ENCODE data around the gene RAB7A. TPM values are rescaled to one million over a fixed set of nuclear protein-coding genes. Genes with fewer than 3 reads are reported as not detected.
"Not testable (repeated sequence)": the region's sequence is repeated elsewhere in the genome, so short reads cannot be mapped to it uniquely, and the experiment has no call there.

RAB7A gene
- total RNA-seq, 1 experiment from 2014 or later, result 155 TPM

DNA sequence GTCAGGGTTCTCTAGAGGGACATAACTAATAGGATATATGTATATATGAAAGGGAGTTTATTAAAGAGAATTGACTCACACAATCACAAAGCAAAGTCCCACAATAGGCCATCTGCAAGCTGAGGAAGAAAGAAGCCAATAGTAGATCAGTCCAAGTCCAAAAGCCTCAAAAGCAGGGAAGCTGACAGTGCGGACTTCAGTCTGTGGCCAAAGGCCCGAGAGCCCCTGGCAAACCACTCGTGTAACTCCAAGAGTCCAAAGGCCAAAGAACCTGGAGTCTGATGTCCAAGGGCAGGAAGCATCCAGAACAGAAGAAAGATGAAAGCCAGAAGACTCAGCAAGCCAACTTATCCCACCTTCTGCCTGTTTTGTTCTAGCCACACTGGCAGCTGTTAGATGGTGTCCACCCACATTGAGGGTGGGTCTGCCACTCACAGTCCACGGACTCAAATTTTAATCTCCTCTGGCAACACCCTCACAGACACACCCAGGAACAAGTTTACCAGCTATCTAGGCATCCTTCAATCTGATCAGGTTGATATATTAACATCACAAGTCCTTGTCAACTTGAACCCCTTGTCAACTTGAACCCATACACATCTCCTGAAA lies 99.2 kb downstream of the RAB7A start:
- no peak overlapping the region for H3K4ac ChIP-seq (ENCODE audit: low read depth, low read length)
- Mint-ChIP-seq H3K9me3 (no peaks in the 10 kb centered on the region), H3K4me3 (no peak overlapping the region), H3K27ac (peak overlapping the region in 1 of 3 experiments; percentile 70; a peak in 2 of 7 replicates), H3K4me1 (no peaks in the 10 kb centered on the region), H3K36me3 (ENCODE audit: insufficient read depth in 1 of 3, low read depth in 3 of 3) (no peaks in the 10 kb centered on the region; a peak in 1 of 7 replicates), H3K27me3 (ENCODE audit: low read depth) (no peaks in the 10 kb centered on the region)
- H3K27ac ChIP-seq (ENCODE audit: insufficient read length, low read depth, low read length), result no peak overlapping the region
- no peak overlapping the region for H3T11ph ChIP-seq (ENCODE audit: low read length)
- H4K5ac ChIP-seq (ENCODE audit: insufficient read length, low read depth, low read length), result no peak overlapping the region
- no peak overlapping the region for H3K18ac ChIP-seq (ENCODE audit: insufficient read length, low read depth, low read length)
- H3K79me1 ChIP-seq (ENCODE audit: insufficient read depth, low read depth, low read length, poor library complexity, severe bottlenecking), result no peaks in the 10 kb centered on the region
- no peak overlapping the region for H3K23ac ChIP-seq (ENCODE audit: insufficient read length, low read depth, low read length)
- TF ChIP-seq, protein P1, sequence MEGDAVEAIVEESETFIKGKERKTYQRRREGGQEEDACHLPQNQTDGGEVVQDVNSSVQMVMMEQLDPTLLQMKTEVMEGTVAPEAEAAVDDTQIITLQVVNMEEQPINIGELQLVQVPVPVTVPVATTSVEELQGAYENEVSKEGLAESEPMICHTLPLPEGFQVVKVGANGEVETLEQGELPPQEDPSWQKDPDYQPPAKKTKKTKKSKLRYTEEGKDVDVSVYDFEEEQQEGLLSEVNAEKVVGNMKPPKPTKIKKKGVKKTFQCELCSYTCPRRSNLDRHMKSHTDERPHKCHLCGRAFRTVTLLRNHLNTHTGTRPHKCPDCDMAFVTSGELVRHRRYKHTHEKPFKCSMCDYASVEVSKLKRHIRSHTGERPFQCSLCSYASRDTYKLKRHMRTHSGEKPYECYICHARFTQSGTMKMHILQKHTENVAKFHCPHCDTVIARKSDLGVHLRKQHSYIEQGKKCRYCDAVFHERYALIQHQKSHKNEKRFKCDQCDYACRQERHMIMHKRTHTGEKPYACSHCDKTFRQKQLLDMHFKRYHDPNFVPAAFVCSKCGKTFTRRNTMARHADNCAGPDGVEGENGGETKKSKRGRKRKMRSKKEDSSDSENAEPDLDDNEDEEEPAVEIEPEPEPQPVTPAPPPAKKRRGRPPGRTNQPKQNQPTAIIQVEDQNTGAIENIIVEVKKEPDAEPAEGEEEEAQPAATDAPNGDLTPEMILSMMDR (conservative IDR thresholded peaks at IDR 0.05), result no peak
- no peak overlapping the region for H4K8ac ChIP-seq (replicated peaks; ENCODE audit: insufficient read length, low read depth, low read length)
- no peak overlapping the region for H4K91ac ChIP-seq (ENCODE audit: insufficient read length, low read depth, low read length)
- no peak overlapping the region for H2BK120ac ChIP-seq (ENCODE audit: low read depth, low read length, poor library complexity, severe bottlenecking)
- WGBS (ENCODE audit: extremely low coverage, insufficient read length, low lambda C conversion rate), result no CpG with 5 or more reads among the region's 4 CpGs
- H3K79me2 ChIP-seq (ENCODE audit: insufficient read depth, low read length), result no peaks in the 10 kb centered on the region
- H3K9me3 ChIP-seq (ENCODE audit: control insufficient read depth, low read depth, low read length), result no peaks in the 10 kb centered on the region
- no peaks in the 10 kb centered on the region for H3K4me1 ChIP-seq (ENCODE audit: insufficient read depth, low read length)
- H2AFZ ChIP-seq (ENCODE audit: low read length), result no peak overlapping the region
- no peak for DNase-seq
- no peak overlapping the region for H3K4me2 ChIP-seq (ENCODE audit: insufficient read depth, insufficient read length, low read length)
- peaks cover 2% of the 10 kb centered on the region for H4K20me1 ChIP-seq (ENCODE audit: control insufficient read depth, insufficient read depth, insufficient read length)
- no peak overlapping the region for H3K14ac ChIP-seq (ENCODE audit: insufficient read depth, low read length)
- H3K27me3 ChIP-seq (ENCODE audit: insufficient read depth, low read length), result no peaks in the 10 kb centered on the region
- H3K23me2 ChIP-seq (ENCODE audit: insufficient read length, low read depth, low read length, poor library complexity, severe bottlenecking), result no peaks in the 10 kb centered on the region
- H2AK5ac ChIP-seq (ENCODE audit: insufficient read length, low read length), result no peak overlapping the region
- H2BK20ac ChIP-seq (ENCODE audit: low read depth, low read length, poor library complexity, severe bottlenecking), result no peak overlapping the region
- H3K9ac ChIP-seq (ENCODE audit: extremely low read depth, insufficient read length, low read length), result no peak overlapping the region
- H2BK12ac ChIP-seq (ENCODE audit: insufficient read length, low read depth, low read length), result no peak overlapping the region
- H2BK15ac ChIP-seq (ENCODE audit: low read depth, low read length), result no peak overlapping the region
- H2BK5ac ChIP-seq (ENCODE audit: insufficient read length, low read length), result no peak overlapping the region
- no peak overlapping the region for H3K56ac ChIP-seq (ENCODE audit: insufficient read length, low read depth, low read length)

DNA sequence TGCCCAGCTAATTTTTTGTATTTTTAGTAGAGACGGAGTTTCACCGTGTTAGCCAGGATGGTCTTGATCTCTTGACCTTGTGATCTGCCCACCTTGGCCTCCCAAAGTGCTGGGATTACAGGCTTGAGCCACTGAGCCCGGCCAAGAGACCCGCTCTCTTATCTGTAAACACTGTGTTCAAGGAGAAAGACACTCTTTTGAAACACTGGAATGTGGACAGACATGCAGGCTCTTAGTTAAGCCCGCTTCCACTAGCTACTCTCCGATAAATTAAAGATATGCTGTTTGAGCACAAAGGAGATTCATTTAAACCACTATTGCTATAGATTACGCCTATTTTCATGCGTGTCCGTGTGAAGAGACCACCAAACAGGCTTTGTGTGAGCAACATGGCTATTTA lies 103.1 kb downstream of the RAB7A start:
- not testable (repeated sequence) for H2AK5ac ChIP-seq (ENCODE audit: insufficient read length, low read length); H3K27me3 Mint-ChIP-seq (ENCODE audit: low read depth); H3K4me3 Mint-ChIP-seq; H3K4me2 ChIP-seq (ENCODE audit: insufficient read depth, insufficient read length, low read length); H2BK20ac ChIP-seq (ENCODE audit: low read depth, low read length, poor library complexity, severe bottlenecking); H2BK120ac ChIP-seq (ENCODE audit: low read depth, low read length, poor library complexity, severe bottlenecking); H4K20me1 ChIP-seq (ENCODE audit: control insufficient read depth, insufficient read depth, insufficient read length); H3K9me3 ChIP-seq (ENCODE audit: control insufficient read depth, low read depth, low read length); H3K14ac ChIP-seq (ENCODE audit: insufficient read depth, low read length); H4K5ac ChIP-seq (ENCODE audit: insufficient read length, low read depth, low read length); H3K9me3 Mint-ChIP-seq; H3K27me3 ChIP-seq (ENCODE audit: insufficient read depth, low read length); H3K4me1 Mint-ChIP-seq; H2BK5ac ChIP-seq (ENCODE audit: insufficient read length, low read length); H2BK12ac ChIP-seq (ENCODE audit: insufficient read length, low read depth, low read length); H3K18ac ChIP-seq (ENCODE audit: insufficient read length, low read depth, low read length); H3K79me2 ChIP-seq (ENCODE audit: insufficient read depth, low read length); H3K36me3 Mint-ChIP-seq (ENCODE audit: insufficient read depth in 1 of 3, low read depth in 3 of 3); H2BK15ac ChIP-seq (ENCODE audit: low read depth, low read length); H3T11ph ChIP-seq (ENCODE audit: low read length); H2AFZ ChIP-seq (ENCODE audit: low read length); H3K23ac ChIP-seq (ENCODE audit: insufficient read length, low read depth, low read length); H4K8ac ChIP-seq (replicated peaks; ENCODE audit: insufficient read length, low read depth, low read length); H3K4ac ChIP-seq (ENCODE audit: low read depth, low read length); H3K23me2 ChIP-seq (ENCODE audit: insufficient read length, low read depth, low read length, poor library complexity, severe bottlenecking); H3K56ac ChIP-seq (ENCODE audit: insufficient read length, low read depth, low read length); DNase-seq; H3K4me1 ChIP-seq (ENCODE audit: insufficient read depth, low read length); H3K79me1 ChIP-seq (ENCODE audit: insufficient read depth, low read depth, low read length, poor library complexity, severe bottlenecking); H3K9ac ChIP-seq (ENCODE audit: extremely low read depth, insufficient read length, low read length); H3K27ac ChIP-seq (ENCODE audit: insufficient read length, low read depth, low read length); H4K91ac ChIP-seq (ENCODE audit: insufficient read length, low read depth, low read length); H3K27ac Mint-ChIP-seq
- WGBS (ENCODE audit: extremely low coverage, insufficient read length, low lambda C conversion rate), result no CpG with 5 or more reads among the region's 9 CpGs

All from H9 (cell line).